Right atrium auricular region (tissue), 2 donors: ENCODE results near the gene PC. TPM values are rescaled to one million over a fixed set of nuclear protein-coding genes. Genes with fewer than 3 reads are reported as not detected.

Source experiments
- DNase-seq: peaks from one replicate; pipeline ENCODE4 v3.0.0-alpha.2; 2019; ENCODE audit warnings: low spot score
- H3K27ac ChIP-seq, 2 donors: fragments of 200-600 bp; sonication (generic); 1 replicate in 1 of 2; 2 replicates in 1 of 2; pipeline ENCODE4 v1.5.1; 2016 to 2019
- H3K27me3 ChIP-seq, 2 donors: fragments of 200-600 bp; sonication (generic); one replicate each; pipeline versions ENCODE4 v1.5.1 to v1.6.0; 2017 to 2019
- H3K36me3 ChIP-seq: fragments of 200-600 bp; sonication (generic); one replicate; pipeline ENCODE4 v1.5.1; 2016
- H3K4me1 ChIP-seq, 2 donors: fragments of 200-600 bp; sonication (generic); one replicate each; pipeline versions ENCODE4 v1.5.1 to v1.6.0; 2017 to 2019
- H3K4me3 ChIP-seq, 2 donors: fragments of 200-600 bp; sonication (generic); 1 replicate in 1 of 2; 2 replicates in 1 of 2; pipeline ENCODE4 v1.5.1; 2017 to 2019; ENCODE audit warnings: mild to moderate bottlenecking in 1 of 2, moderate library complexity in 1 of 2
- H3K9me3 ChIP-seq, 2 donors: fragments of 200-600 bp; sonication (generic); one replicate each; pipeline ENCODE4 v1.5.1; 2019
- total RNA-seq, 2 donors: library from RNA; depleted of rRNA; stranded (reverse); fragments of >200 nt; gene quantifications; one replicate each; pipeline ENCODE4 v1.1.0, GENCODE V29; 2016
- TF ChIP-seq, protein P1 (sequence below), 2 donors: fragments of 200-600 bp; sonication (generic); IDR thresholded peaks; one replicate each; pipeline ENCODE4 v1.5.1; 2019; ENCODE audit warnings: antibody characterized with exemption in 2 of 2

The PC gene
- total RNA-seq, 2 donors from 2014 or later: 8.6 to 9.3 TPM

DNA sequence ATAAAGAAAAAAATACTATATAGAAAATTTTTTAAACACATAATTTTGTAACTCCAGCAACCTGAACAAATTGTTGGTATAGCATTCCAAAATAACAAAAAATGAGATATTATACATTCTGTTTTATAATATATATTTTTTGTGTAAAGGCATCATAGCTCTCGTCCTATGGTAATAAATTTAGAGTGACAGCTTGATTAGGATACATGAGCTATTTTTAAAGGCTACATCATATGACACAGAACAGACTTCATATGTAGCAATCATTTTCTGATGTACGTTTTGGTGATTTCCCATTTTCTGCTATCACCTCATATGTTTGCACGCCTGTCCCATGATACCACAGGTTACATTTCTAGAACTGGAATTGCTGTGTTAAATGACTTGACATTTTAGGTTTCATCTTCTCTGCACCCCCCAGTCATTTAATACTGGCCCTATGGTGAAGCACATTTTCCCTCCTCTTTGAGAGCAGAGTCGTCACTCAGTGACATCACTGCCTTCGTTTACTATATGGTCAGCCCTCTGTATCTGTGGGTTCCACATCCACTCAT, 19.5 kb downstream of the PC start:
- Histone ChIP-seq H3K4me1 (no peaks in the 10 kb centered on the region), H3K27me3 (no peaks in the 10 kb centered on the region), H3K27ac (no peak overlapping the region), H3K4me3 (no peak overlapping the region), H3K9me3 (no peaks in the 10 kb centered on the region), H3K36me3 (no peaks in the 10 kb centered on the region)
- no peak for DNase-seq
- TF ChIP-seq, protein P1, sequence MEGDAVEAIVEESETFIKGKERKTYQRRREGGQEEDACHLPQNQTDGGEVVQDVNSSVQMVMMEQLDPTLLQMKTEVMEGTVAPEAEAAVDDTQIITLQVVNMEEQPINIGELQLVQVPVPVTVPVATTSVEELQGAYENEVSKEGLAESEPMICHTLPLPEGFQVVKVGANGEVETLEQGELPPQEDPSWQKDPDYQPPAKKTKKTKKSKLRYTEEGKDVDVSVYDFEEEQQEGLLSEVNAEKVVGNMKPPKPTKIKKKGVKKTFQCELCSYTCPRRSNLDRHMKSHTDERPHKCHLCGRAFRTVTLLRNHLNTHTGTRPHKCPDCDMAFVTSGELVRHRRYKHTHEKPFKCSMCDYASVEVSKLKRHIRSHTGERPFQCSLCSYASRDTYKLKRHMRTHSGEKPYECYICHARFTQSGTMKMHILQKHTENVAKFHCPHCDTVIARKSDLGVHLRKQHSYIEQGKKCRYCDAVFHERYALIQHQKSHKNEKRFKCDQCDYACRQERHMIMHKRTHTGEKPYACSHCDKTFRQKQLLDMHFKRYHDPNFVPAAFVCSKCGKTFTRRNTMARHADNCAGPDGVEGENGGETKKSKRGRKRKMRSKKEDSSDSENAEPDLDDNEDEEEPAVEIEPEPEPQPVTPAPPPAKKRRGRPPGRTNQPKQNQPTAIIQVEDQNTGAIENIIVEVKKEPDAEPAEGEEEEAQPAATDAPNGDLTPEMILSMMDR (IDR thresholded peaks at IDR 0.05): no peak

DNA sequence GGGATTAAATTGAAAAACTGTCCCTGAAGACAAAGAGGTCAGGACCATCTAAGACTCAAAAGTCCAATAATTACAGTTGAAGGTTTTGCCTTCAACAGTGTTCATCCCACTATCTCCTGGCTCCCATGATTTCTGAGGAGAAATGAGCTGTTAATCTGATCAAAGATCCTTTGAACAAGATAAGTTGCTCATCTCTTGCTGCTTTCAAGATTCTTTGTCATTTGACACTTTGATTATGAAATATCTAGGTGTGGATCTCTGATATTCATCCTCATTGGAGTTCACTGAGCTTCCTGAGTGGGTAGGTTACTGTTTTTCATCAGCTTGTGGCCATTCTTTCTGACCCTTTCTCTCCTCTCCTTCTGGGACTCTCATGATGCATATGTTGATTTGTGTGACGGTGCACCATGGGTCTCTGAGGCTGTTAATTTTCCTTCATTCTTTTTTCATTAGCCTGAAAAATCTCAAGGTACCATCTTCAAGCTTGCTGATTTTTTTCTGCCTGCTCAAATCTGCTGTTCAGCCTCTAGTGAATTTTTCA, 20.9 kb downstream of the PC start:
- Histone ChIP-seq H3K4me3 (no peak overlapping the region), H3K27ac (no peak overlapping the region), H3K9me3 (no peaks in the 10 kb centered on the region), H3K4me1 (no peaks in the 10 kb centered on the region), H3K27me3 (no peaks in the 10 kb centered on the region), H3K36me3 (no peaks in the 10 kb centered on the region)
- no peak for DNase-seq
- TF ChIP-seq, protein P1 (IDR thresholded peaks at IDR 0.05): no peak

DNA sequence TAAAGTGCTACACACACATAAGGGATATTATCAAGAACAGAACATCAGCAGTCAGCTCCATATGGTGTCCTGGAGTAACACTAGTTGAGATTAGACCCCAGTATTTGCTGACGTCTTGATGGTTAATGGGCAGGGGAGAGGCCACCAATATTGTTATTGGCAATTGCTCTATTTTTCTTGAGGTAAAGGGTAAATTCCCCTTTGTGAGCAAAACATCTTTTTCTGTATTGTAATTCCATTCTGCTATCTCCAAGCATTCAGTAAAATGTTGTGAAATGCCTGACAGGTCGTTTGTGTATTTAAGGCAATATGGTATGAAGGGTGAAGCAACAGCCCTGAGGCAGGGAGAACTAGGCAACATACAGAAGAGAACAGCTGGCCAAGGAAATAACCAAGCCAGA, 21.9 kb downstream of the PC start:
- no peaks in the 10 kb centered on the region for H3K36me3 ChIP-seq
- H3K4me1 ChIP-seq: no peaks in the 10 kb centered on the region
- DNase-seq: no peak
- no peak overlapping the region for H3K4me3 ChIP-seq
- TF ChIP-seq, protein P1 (IDR thresholded peaks at IDR 0.05): no peak
- H3K27ac ChIP-seq: no peak overlapping the region
- H3K27me3 ChIP-seq: no peaks in the 10 kb centered on the region
- no peaks in the 10 kb centered on the region for H3K9me3 ChIP-seq

DNA sequence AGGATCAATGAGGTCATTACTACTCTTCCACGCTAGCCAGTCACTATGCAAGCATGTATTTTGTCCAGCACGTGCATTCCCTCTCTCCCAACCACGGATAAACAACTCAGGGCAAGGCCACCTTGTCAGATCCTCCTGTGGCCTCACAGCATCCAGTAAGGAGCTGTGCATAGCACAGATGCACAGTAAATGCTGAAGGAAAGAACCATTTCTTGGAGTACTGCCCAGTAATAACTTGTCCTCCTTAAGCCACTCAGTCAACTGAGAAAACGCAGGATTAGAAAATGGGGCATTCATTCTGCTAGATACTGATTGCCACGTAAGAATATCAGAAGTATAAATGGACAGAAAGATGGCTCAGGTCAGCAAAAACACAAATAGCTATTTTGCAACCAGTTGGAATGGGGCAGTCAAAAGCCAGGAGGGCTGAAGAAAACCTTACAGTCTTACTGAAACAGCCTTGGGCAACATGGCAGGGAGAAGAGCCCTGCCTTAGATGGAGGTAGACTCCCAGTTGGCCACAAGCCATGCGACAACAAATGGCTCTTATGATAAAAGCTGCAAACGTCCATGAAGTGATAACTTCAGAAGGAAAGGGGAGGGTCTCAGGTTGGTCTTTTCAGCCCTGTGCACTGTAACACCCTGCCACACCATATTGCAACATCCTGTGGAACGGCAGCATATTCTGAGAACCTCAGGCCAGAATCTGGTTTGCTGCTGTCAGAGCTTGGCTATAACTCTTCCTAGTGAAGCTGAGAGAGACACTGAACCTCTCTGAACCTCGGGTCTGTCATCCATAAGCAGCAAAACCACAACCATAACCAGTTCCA, 23.0 kb downstream of the PC start:
- no peak overlapping the region for H3K27ac ChIP-seq
- no peaks in the 10 kb centered on the region for H3K27me3 ChIP-seq
- H3K4me1 ChIP-seq: no peaks in the 10 kb centered on the region
- TF ChIP-seq, protein P1 (IDR thresholded peaks at IDR 0.05): no peak
- no peak for DNase-seq
- no peak overlapping the region for H3K4me3 ChIP-seq
- no peaks in the 10 kb centered on the region for H3K36me3 ChIP-seq
- no peaks in the 10 kb centered on the region for H3K9me3 ChIP-seq

DNA sequence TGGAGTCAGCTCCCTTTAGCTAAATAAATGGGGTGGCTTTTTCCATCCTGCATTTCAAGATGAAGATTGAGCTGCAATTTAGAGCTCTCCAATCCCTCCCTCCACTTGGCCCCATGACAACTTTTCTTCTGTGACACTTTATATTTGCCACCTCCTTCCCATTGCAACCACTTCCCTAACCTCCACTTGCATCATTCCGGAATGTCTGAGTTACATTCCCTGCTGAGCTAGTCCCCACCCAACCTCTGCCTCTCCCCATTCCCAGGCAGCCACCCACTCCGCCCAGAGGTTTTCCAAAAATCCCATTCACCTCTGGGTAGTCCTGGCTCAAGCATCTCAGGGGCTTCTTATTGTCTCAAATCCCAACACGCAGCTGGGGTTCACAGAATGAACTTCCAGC, 24.7 kb downstream of the PC start:
- TF ChIP-seq, protein P1 (IDR thresholded peaks at IDR 0.05): no peak
- no peaks in the 10 kb centered on the region for H3K27me3 ChIP-seq
- H3K9me3 ChIP-seq: no peaks in the 10 kb centered on the region
- no peak overlapping the region for H3K27ac ChIP-seq
- no peaks in the 10 kb centered on the region for H3K36me3 ChIP-seq
- DNase-seq: no peak
- H3K4me1 ChIP-seq: no peaks in the 10 kb centered on the region
- no peak overlapping the region for H3K4me3 ChIP-seq
